ENCODE data around the gene PTPN14. TPM values are rescaled to one million over a fixed set of nuclear protein-coding genes. Genes with fewer than 3 reads are reported as not detected.

PTPN14 gene
- total and polyA plus RNA-seq, 2 of the 4 experiments (the other 2 are of a cell fraction), result 21.5 to 31.7 TPM

DNA sequence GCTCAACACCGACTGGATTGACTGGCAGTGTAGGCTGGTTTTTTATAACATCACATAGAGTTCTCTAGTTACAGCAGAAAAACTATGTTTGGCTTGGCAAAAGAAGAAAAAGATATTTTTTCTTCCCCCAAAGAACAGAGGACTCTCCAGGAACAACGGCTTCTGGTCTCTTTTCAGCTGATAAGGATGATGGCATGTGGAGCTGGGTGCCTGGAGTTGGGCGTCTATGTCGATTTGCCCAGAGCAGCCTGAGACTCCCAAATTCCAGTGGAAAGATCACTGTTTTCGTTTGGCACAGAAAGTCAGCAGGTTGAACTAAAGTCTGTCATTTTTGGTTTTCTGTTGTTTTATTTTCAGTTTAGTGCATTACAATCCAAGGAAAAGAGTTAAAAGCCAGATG lies 179.3 kb downstream of the PTPN14 start:
- Histone ChIP-seq H2AFZ (replicated peaks; ENCODE audit: low read length, poor library complexity) (no peak overlapping the region), H3K27me3 (ENCODE audit: control insufficient read depth, insufficient read depth, low read length) (no peaks in the 10 kb centered on the region), H3K4ac (ENCODE audit: low read depth, low read length) (no peak overlapping the region), H3K9me3 (ENCODE audit: control insufficient read depth, insufficient read depth, low read length) (no peaks in the 10 kb centered on the region), H3K56ac (ENCODE audit: extremely low read depth, insufficient read depth, low read length) (no peak overlapping the region), H3K36me3 (ENCODE audit: control insufficient read depth, insufficient read depth, low read length) (peaks cover 41% of the 10 kb centered on the region), H2BK120ac (ENCODE audit: low read depth, low read length) (no peak overlapping the region), H3K23ac (ENCODE audit: low read depth, low read length) (no peak overlapping the region), H2AK9ac (replicated peaks; ENCODE audit: low read depth, low read length, poor library complexity) (no peak overlapping the region), H3K27ac (ENCODE audit: insufficient read depth, low read length) (no peak overlapping the region), H4K5ac (ENCODE audit: low read depth, low read length) (no peak overlapping the region), H3K79me1 (ENCODE audit: low read depth in 1 of 2, low read length in 2 of 2) (peaks cover 11 to 30% of the 10 kb centered on the region in 2 experiments; a peak in 3 of 4 replicates), H2AK5ac (ENCODE audit: low read depth, low read length) (no peak overlapping the region), H2BK5ac (ENCODE audit: low read depth, low read length, poor library complexity, severe bottlenecking) (no peak overlapping the region), H3K9me1 (ENCODE audit: insufficient read depth, low read length) (peaks cover 13% of the 10 kb centered on the region; the same call in 1 of the 2 replicates), H2BK20ac (ENCODE audit: low read depth, low read length) (no peak overlapping the region), H2BK15ac (ENCODE audit: low read depth, low read length) (no peak overlapping the region), H4K8ac (ENCODE audit: low read depth in 2 of 2, low read length in 2 of 2) (no peak overlapping the region), H3K4me1 (ENCODE audit: control insufficient read depth, insufficient read depth, low read length) (peaks cover 3% of the 10 kb centered on the region; the same call in 1 of the 2 replicates), H3K4me3 (ENCODE audit: insufficient read depth, low read depth, low read length) (no peak overlapping the region), H3K9ac (ENCODE audit: low read depth, low read length) (no peak overlapping the region), H3K4me2 (ENCODE audit: low read depth, low read length) (no peak overlapping the region), H4K91ac (ENCODE audit: insufficient read depth, low read depth, low read length) (no peak overlapping the region), H3K14ac (replicated peaks; ENCODE audit: low read depth, low read length) (no peak overlapping the region), H4K20me1 (ENCODE audit: insufficient read depth, low read length) (no peaks in the 10 kb centered on the region; the same call in 1 of the 2 replicates), H3K18ac (ENCODE audit: low read depth, low read length) (no peak overlapping the region)
- 58% methylated on average over 2 of the region's 5 CpGs; no CpG with 5 or more reads in 1 of the 2 experiments for WGBS, 2 experiments (ENCODE audit: extremely low coverage in 2 of 2, insufficient read length in 1 of 2)
- no peak for DNase-seq
- ChIA-PET POLR2A (ENCODE audit: unreplicated experiment) (no interaction called here), CTCF (no interaction called here)
- dilution Hi-C loops (cut with HindIII; ENCODE audit: low sequenced_read_pairs, unreplicated experiment) (no loop called here), intact Hi-C loops (cut with micrococcal nuclease) (no loop called here), in situ Hi-C loops (cut with MboI; ENCODE audit: low sequenced_read_pairs) (no loop called here)
- BruUV-seq (replicated peaks), result no TSS peak
- no peak for ATAC-seq (ENCODE audit: low read depth)
- TF ChIP-seq SMC3 (IDR thresholded peaks at IDR 0.05; ENCODE audit: low read depth, low read length), result no peak
- TF ChIP-seq MXI1 (IDR thresholded peaks at IDR 0.05; ENCODE audit: borderline replicate concordance, low read depth, low read length), result no peak
- TF ChIP-seq BHLHE40 (IDR thresholded peaks at IDR 0.05; ENCODE audit: low read depth, low read length), result no peak

Measured in IMR-90 (cell line).